GM19035 (cell line): ENCODE measurements around the gene CACNB4.
"Not testable (repeated sequence)": the region's sequence is repeated elsewhere in the genome, so short reads cannot be mapped to it uniquely, and the experiment has no call there.

ENCODE experiments used
- ATAC-seq: cut with Tn5 transposase; IDR thresholded peaks from one replicate; pipeline ENCODE4 v1.9.1; 2021; ENCODE audit not compliant: unreplicated experiment

Gene CACNB4

GRCh38 chr2:151908204-151908882 is 190.5 kb downstream of the CACNB4 start:
- ATAC-seq, result no peak

- no peak for ATAC-seq
Observed at GRCh38 chr2:151907286-151908203, 191.3 kb downstream of the CACNB4 start.

- ATAC-seq, result peak; percentile 19
Observed at GRCh38 chr2:151906633-151906998, 192.2 kb downstream of the CACNB4 start.

GRCh38 chr2:151905963-151906632 is 192.7 kb downstream of the CACNB4 start:
- ATAC-seq, result peak; percentile 69

- ATAC-seq, result no peak
Observed at GRCh38 chr2:151904807-151905206, 194.0 kb downstream of the CACNB4 start.

GRCh38 chr2:151904021-151904420 is 194.8 kb downstream of the CACNB4 start:
- ATAC-seq, result no peak

GRCh38 chr2:151902829-151903228 is 196.0 kb downstream of the CACNB4 start:
- ATAC-seq, result no peak

- ATAC-seq, result no peak
Observed at GRCh38 chr2:151900331-151900730, 198.5 kb downstream of the CACNB4 start.

- ATAC-seq, result no peak
Observed at GRCh38 chr2:151899156-151899555, 199.7 kb downstream of the CACNB4 start.

- ATAC-seq, result no peak
Observed at GRCh38 chr2:151891566-151892194, 207.2 kb downstream of the CACNB4 start.

- no peak for ATAC-seq
Observed at GRCh38 chr2:151887164-151887563, 211.7 kb downstream of the CACNB4 start.

GRCh38 chr2:151886241-151886640 is 212.6 kb downstream of the CACNB4 start:
- ATAC-seq, result no peak

GRCh38 chr2:151882786-151883445 is 215.9 kb downstream of the CACNB4 start:
- no peak for ATAC-seq

GRCh38 chr2:151881342-151881741 is 217.5 kb downstream of the CACNB4 start:
- ATAC-seq, result no peak

GRCh38 chr2:151880586-151880985 is 218.3 kb downstream of the CACNB4 start:
- no peak for ATAC-seq

- ATAC-seq, result no peak
Observed at GRCh38 chr2:151878655-151879563, 219.9 kb downstream of the CACNB4 start.

- no peak for ATAC-seq
Observed at GRCh38 chr2:151878204-151878603, 220.6 kb downstream of the CACNB4 start.

- ATAC-seq, result not testable (repeated sequence)
Observed at GRCh38 chr2:151875631-151876030, 223.2 kb downstream of the CACNB4 start.

- no peak for ATAC-seq
Observed at GRCh38 chr2:151872463-151872862, 226.4 kb downstream of the CACNB4 start.

GRCh38 chr2:151869291-151869690 is 229.6 kb downstream of the CACNB4 start:
- no peak for ATAC-seq
